ENCODE measurements around the gene YRDC. TPM values are rescaled to one million over a fixed set of nuclear protein-coding genes. Genes with fewer than 3 reads are reported as not detected.

The YRDC gene
- total RNA-seq, result 8.3 and 8.5 TPM in 2 replicates

- Histone ChIP-seq H3K4me1 (ENCODE audit: insufficient read depth, low read length) (peaks cover 29% of the 10 kb centered on the region), H4K20me1 (ENCODE audit: insufficient read depth, low read length) (peaks cover 48% of the 10 kb centered on the region), H3K27ac (ENCODE audit: low read depth, low read length) (peak within 1 kb of the TSS; percentile 66), H3K36me3 (ENCODE audit: insufficient read depth, low read length) (peaks cover 53% of the 10 kb centered on the region), H3K4me2 (ENCODE audit: insufficient read depth, low read length) (peak within 1 kb of the TSS; percentile 89), H3K27me3 (ENCODE audit: insufficient read depth, low read length) (no peaks in the 10 kb centered on the region), H3K9me3 (ENCODE audit: low read depth, low read length) (no peaks in the 10 kb centered on the region), H2AFZ (ENCODE audit: low read length) (peak within 1 kb of the TSS; percentile 64), H3K4me3 (ENCODE audit: insufficient read depth, low read length) (peak within 1 kb of the TSS; percentile 92), H3K79me2 (ENCODE audit: insufficient read depth, low read length) (peaks cover 47% of the 10 kb centered on the region)
- no peak for TF ChIP-seq CTCF (IDR thresholded peaks at IDR 0.05; ENCODE audit: extremely low read depth, low read depth, low read length)
- peak; percentile 100 for DNase-seq (ENCODE audit: insufficient read length, low spot score, missing footprints)
Observed at GRCh38 chr1:37807555-37808368, at the start of gene YRDC, which contains the start of gene C1orf122. Gene YRDC (minus strand): TSS chr1:37808208. CDS start chr1:37808180, 28 bp downstream. Gene C1orf122 (plus strand): TSS chr1:37807790. CDS start chr1:37808405, 615 bp downstream.

- no peak overlapping the region for H2AFZ ChIP-seq (ENCODE audit: low read length)
- H3K36me3 ChIP-seq (ENCODE audit: insufficient read depth, low read length), result peaks cover 22% of the 10 kb centered on the region
- DNase-seq (ENCODE audit: insufficient read length, low spot score, missing footprints), result no peak
- peaks cover 86% of the 10 kb centered on the region for H3K79me2 ChIP-seq (ENCODE audit: insufficient read depth, low read length)
- H3K27me3 ChIP-seq (ENCODE audit: insufficient read depth, low read length), result no peaks in the 10 kb centered on the region
- no peak overlapping the region for H3K27ac ChIP-seq (ENCODE audit: low read depth, low read length)
- TF ChIP-seq CTCF (IDR thresholded peaks at IDR 0.05; ENCODE audit: extremely low read depth, low read depth, low read length), result no peak
- no peaks in the 10 kb centered on the region for H3K9me3 ChIP-seq (ENCODE audit: low read depth, low read length)
- no peak overlapping the region for H3K4me3 ChIP-seq (ENCODE audit: insufficient read depth, low read length)
- H4K20me1 ChIP-seq (ENCODE audit: insufficient read depth, low read length), result peaks cover 29% of the 10 kb centered on the region
- peaks cover 9% of the 10 kb centered on the region for H3K4me1 ChIP-seq (ENCODE audit: insufficient read depth, low read length)
- no peak overlapping the region for H3K4me2 ChIP-seq (ENCODE audit: insufficient read depth, low read length)
Observed at GRCh38 chr1:37854406-37854805, 46.4 kb upstream of the YRDC start.

- no peaks in the 10 kb centered on the region for H3K9me3 ChIP-seq (ENCODE audit: low read depth, low read length)
- peaks cover 23% of the 10 kb centered on the region for H3K36me3 ChIP-seq (ENCODE audit: insufficient read depth, low read length)
- H3K4me1 ChIP-seq (ENCODE audit: insufficient read depth, low read length), result peaks cover 2% of the 10 kb centered on the region
- no peak overlapping the region for H3K4me2 ChIP-seq (ENCODE audit: insufficient read depth, low read length)
- no peak for TF ChIP-seq CTCF (IDR thresholded peaks at IDR 0.05; ENCODE audit: extremely low read depth, low read depth, low read length)
- H3K4me3 ChIP-seq (ENCODE audit: insufficient read depth, low read length), result no peak overlapping the region
- no peak overlapping the region for H2AFZ ChIP-seq (ENCODE audit: low read length)
- no peak for DNase-seq (ENCODE audit: insufficient read length, low spot score, missing footprints)
- H3K27me3 ChIP-seq (ENCODE audit: insufficient read depth, low read length), result no peaks in the 10 kb centered on the region
- H3K79me2 ChIP-seq (ENCODE audit: insufficient read depth, low read length), result peaks cover 86% of the 10 kb centered on the region
- peaks cover 21% of the 10 kb centered on the region for H4K20me1 ChIP-seq (ENCODE audit: insufficient read depth, low read length)
- H3K27ac ChIP-seq (ENCODE audit: low read depth, low read length), result no peak overlapping the region
Observed at GRCh38 chr1:37853157-37853556, 45.1 kb upstream of the YRDC start.

GRCh38 chr1:37851782-37852210, 43.8 kb upstream of the YRDC start:
- H3K4me1 ChIP-seq (ENCODE audit: insufficient read depth, low read length), result no peaks in the 10 kb centered on the region
- H4K20me1 ChIP-seq (ENCODE audit: insufficient read depth, low read length), result peaks cover 25% of the 10 kb centered on the region
- H2AFZ ChIP-seq (ENCODE audit: low read length), result no peak overlapping the region
- H3K36me3 ChIP-seq (ENCODE audit: insufficient read depth, low read length), result peaks cover 22% of the 10 kb centered on the region
- H3K27me3 ChIP-seq (ENCODE audit: insufficient read depth, low read length), result no peaks in the 10 kb centered on the region
- no peaks in the 10 kb centered on the region for H3K9me3 ChIP-seq (ENCODE audit: low read depth, low read length)
- H3K4me3 ChIP-seq (ENCODE audit: insufficient read depth, low read length), result no peak overlapping the region
- no peak overlapping the region for H3K27ac ChIP-seq (ENCODE audit: low read depth, low read length)
- H3K4me2 ChIP-seq (ENCODE audit: insufficient read depth, low read length), result no peak overlapping the region
- DNase-seq (ENCODE audit: insufficient read length, low spot score, missing footprints), result peak; percentile 64
- H3K79me2 ChIP-seq (ENCODE audit: insufficient read depth, low read length), result peaks cover 86% of the 10 kb centered on the region
- TF ChIP-seq CTCF (IDR thresholded peaks at IDR 0.05; ENCODE audit: extremely low read depth, low read depth, low read length), result no peak

Measured in osteoblast (primary cell).